ENCODE results near the gene PRND. TPM values are rescaled to one million over a fixed set of nuclear protein-coding genes. Genes with fewer than 3 reads are reported as not detected.
"Not testable (repeated sequence)": the region's sequence is repeated elsewhere in the genome, so short reads cannot be mapped to it uniquely, and the experiment has no call there.

PRND gene
- polyA plus RNA-seq, 1 experiment: not detected

DNA sequence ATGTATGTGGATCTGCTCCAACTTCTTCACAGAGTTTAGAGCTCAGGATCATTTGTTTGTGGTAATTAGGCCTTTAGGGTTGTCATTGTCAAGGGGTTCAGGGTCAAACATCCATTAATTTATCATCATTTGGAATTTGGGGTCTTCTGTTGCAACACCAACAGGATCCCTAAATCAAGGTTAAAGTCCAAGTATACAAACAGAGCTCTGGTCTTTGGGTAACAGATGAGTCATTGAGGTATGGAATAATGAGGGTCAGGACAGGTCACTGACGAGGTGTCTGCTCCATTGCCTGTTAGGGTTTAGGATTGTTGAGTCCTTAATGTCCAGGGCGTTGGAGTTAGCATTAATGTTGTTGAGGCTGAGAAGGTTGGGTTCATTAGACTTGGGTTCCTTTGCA is 47.6 kb downstream of the PRND start:
- Histone ChIP-seq H3K9me3 (ENCODE audit: control insufficient read depth, insufficient read depth, low read length) (peaks cover 5% of the 10 kb centered on the region; the same call in 1 of the 2 replicates), H3K4me3 (ENCODE audit: low read depth, low read length) (no peak overlapping the region), H3K27me3 (ENCODE audit: control insufficient read depth, insufficient read depth, low read length) (peaks cover 2% of the 10 kb centered on the region), H3K27ac (ENCODE audit: low read depth, low read length) (no peak overlapping the region)
- TF ChIP-seq, protein P1, sequence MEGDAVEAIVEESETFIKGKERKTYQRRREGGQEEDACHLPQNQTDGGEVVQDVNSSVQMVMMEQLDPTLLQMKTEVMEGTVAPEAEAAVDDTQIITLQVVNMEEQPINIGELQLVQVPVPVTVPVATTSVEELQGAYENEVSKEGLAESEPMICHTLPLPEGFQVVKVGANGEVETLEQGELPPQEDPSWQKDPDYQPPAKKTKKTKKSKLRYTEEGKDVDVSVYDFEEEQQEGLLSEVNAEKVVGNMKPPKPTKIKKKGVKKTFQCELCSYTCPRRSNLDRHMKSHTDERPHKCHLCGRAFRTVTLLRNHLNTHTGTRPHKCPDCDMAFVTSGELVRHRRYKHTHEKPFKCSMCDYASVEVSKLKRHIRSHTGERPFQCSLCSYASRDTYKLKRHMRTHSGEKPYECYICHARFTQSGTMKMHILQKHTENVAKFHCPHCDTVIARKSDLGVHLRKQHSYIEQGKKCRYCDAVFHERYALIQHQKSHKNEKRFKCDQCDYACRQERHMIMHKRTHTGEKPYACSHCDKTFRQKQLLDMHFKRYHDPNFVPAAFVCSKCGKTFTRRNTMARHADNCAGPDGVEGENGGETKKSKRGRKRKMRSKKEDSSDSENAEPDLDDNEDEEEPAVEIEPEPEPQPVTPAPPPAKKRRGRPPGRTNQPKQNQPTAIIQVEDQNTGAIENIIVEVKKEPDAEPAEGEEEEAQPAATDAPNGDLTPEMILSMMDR (IDR thresholded peaks at IDR 0.05; ENCODE audit: low read depth, low read length): no peak
- CTCF ChIA-PET: interaction anchor here (1.6 kb wide), 1 partner anchor 181 kb away, joined by 3 read pairs; no protein-coding TSS in a partner anchor
- no peak for DNase-seq (ENCODE audit: low read depth, low spot score)
- POLR2A ChIA-PET: no interaction called here

DNA sequence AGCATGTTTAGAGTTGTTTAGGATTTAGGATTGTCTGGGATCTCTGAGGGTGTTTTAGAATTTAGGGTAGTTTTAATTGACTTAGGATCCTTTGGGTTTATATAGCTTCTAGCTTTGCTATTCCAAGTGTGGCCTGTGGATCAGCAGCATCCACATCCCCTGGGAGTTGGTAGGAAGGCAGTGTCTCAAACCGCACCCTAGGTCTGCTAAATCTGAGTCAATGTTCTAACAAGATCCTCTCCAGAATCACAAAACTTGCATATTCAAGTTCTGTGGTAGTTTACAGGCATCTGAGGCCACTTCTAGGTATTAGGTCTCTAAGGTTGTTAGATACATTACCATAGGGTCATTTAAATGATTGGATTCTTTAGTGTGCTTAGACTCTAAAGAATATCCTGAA is 48.3 kb downstream of the PRND start:
- H3K27ac ChIP-seq (ENCODE audit: low read depth, low read length): no peak overlapping the region
- peaks cover 5% of the 10 kb centered on the region; the same call in 1 of the 2 replicates for H3K9me3 ChIP-seq (ENCODE audit: control insufficient read depth, insufficient read depth, low read length)
- ChIA-PET POLR2A (no interaction called here), CTCF (no interaction called here)
- H3K4me3 ChIP-seq (ENCODE audit: low read depth, low read length): no peak overlapping the region
- TF ChIP-seq, protein P1 (IDR thresholded peaks at IDR 0.05; ENCODE audit: low read depth, low read length): no peak
- no peak for DNase-seq (ENCODE audit: low read depth, low spot score)
- H3K27me3 ChIP-seq (ENCODE audit: control insufficient read depth, insufficient read depth, low read length): peaks cover 2% of the 10 kb centered on the region

DNA sequence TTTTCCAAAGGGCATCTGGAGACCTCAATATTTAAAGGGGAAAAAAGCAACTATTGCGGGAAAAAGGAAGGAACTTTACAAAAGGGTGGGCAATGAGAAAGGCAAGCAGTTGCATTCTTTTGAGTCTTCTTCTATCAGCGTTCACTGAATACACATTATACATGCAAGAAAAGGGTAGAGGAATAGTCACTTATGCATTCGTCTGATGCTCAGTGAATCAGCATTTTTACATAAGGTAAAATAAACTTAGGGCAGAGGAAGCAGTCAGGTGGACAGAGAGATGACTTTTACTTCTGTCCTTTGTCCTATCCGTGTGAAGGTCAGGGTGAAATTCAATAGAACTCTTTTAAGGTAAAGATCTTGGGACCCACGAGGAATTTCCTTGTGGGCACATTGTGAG is 49.3 kb downstream of the PRND start:
- no peaks in the 10 kb centered on the region for H3K27me3 ChIP-seq (ENCODE audit: control insufficient read depth, insufficient read depth, low read length)
- TF ChIP-seq, protein P1 (IDR thresholded peaks at IDR 0.05; ENCODE audit: low read depth, low read length): no peak
- no peak overlapping the region for H3K4me3 ChIP-seq (ENCODE audit: low read depth, low read length)
- ChIA-PET POLR2A (no interaction called here), CTCF (no interaction called here)
- no peak for DNase-seq (ENCODE audit: low read depth, low spot score)
- H3K9me3 ChIP-seq (ENCODE audit: control insufficient read depth, insufficient read depth, low read length): peaks cover 5% of the 10 kb centered on the region
- no peak overlapping the region for H3K27ac ChIP-seq (ENCODE audit: low read depth, low read length)

DNA sequence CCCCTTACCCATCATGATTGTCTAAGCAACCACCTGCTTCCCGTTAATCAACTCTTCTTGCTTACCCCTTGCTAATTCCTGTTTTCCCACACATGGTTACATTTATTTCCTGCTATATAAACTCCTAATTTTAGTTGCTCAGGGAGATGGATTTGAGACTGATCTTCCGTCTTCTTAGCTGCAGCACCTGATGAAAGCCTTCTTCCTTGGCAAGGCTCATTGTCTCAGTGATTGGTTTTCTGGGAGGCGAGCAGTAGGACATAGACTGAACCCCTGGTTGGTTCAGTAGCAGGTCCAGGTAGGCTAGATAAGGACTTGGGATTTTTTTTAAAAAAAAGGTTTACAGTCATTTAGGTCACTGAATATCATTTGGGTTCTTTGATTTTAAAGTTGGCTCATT is 50.4 kb downstream of the PRND start:
- DNase-seq (ENCODE audit: low read depth, low spot score): no peak
- ChIA-PET POLR2A (no interaction called here), CTCF (interaction anchor here (1.7 kb wide), 1 partner anchor 329 kb away, joined by 3 read pairs; no protein-coding TSS in a partner anchor)

DNA sequence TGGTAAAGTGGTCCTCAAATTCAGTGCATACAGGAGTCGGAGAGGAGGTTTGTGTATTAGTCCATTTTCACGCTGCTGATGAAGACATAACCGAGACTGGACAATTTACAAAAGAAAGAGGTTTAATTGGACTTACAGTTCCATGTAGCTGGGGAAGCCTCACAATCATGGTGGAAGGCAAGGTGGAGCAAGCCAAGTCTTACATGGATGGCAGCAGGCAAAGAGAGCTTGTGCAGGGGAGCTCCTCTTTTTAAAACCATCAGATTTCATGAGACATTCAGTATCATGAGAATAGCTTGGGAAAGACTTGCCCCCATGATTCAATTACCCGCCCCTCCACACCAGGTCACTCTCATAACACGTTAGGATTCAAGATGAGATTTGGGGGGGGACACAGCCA is 51.3 kb downstream of the PRND start:
- CTCF ChIA-PET: interaction anchor here (1.7 kb wide), 1 partner anchor 328 kb away, joined by 3 read pairs; no protein-coding TSS in a partner anchor
- POLR2A ChIA-PET; H3K27ac ChIP-seq (ENCODE audit: low read depth, low read length); H3K27me3 ChIP-seq (ENCODE audit: control insufficient read depth, insufficient read depth, low read length); H3K9me3 ChIP-seq (ENCODE audit: control insufficient read depth, insufficient read depth, low read length); DNase-seq (ENCODE audit: low read depth, low spot score); H3K4me3 ChIP-seq (ENCODE audit: low read depth, low read length): not testable (repeated sequence)

More for the DNA sequence above, 50.4 kb downstream of the PRND start:
- Histone ChIP-seq H3K27ac (ENCODE audit: low read depth, low read length) (no peak overlapping the region), H3K9me3 (ENCODE audit: control insufficient read depth, insufficient read depth, low read length) (peaks cover 5% of the 10 kb centered on the region), H3K27me3 (ENCODE audit: control insufficient read depth, insufficient read depth, low read length) (peaks cover 2% of the 10 kb centered on the region), H3K4me3 (ENCODE audit: low read depth, low read length) (no peak overlapping the region)
- TF ChIP-seq, protein P1 (IDR thresholded peaks at IDR 0.05; ENCODE audit: low read depth, low read length): no peak

Data from AG04450 (cell line).